Caco-2 (cell line): ENCODE data around the gene DOLPP1. TPM values are rescaled to one million over a fixed set of nuclear protein-coding genes. Genes with fewer than 3 reads are reported as not detected.

Source experiments
- BruUV-seq: library from RNA; stranded (reverse); fragments of 400-500 nt; replicated peaks from 2 replicates; lab custom pipeline; 2021; lab: Mats Ljungman, UMichigan
- CTCF ChIA-PET: fragments of 300-600 bp; sonication (Branson Sonifier 250); formaldehyde crosslinking; loops from one replicate; lab custom pipeline; 2022; ENCODE audit warnings: antibody characterized with exemption; lab: Charles Lee
- POLR2A ChIA-PET: fragments of 300-600 bp; sonication (Branson Sonifier 250); formaldehyde crosslinking; loops from one replicate; lab custom pipeline; 2022; ENCODE audit warnings: antibody characterized with exemption; lab: Charles Lee
- DNase-seq, 2 experiments: peaks; one replicate each; pipeline versions ENCODE4 v3.0.0 to v3.0.0-alpha.2; 2020 to 2022
- H3K27me3 ChIP-seq: replicated peaks from 2 replicates; pipeline ENCODE4 v1.6.0; 2011; ENCODE audit warnings: low read length; ENCODE audit not compliant: control insufficient read depth, insufficient read depth
- H3K36me3 ChIP-seq: 2 replicates; pipeline ENCODE4 v1.5.1; 2011; ENCODE audit warnings: low read length; ENCODE audit not compliant: control insufficient read depth, insufficient read depth
- H3K4me1 ChIP-seq: fragments of 250-450 bp; sonication (Bioruptor Pico); 2 replicates; pipeline ENCODE4 v1.5.1; 2020; ENCODE audit warnings: mild to moderate bottlenecking
- H3K4me3 ChIP-seq: 2 replicates; pipeline ENCODE4 v1.5.1; 2011; ENCODE audit warnings: low read depth, mild to moderate bottlenecking, control low read depth, low read length
- H3K9me3 ChIP-seq: fragments of 250-450 bp; sonication (Bioruptor Pico); 2 replicates; pipeline ENCODE4 v1.5.1; 2020; ENCODE audit warnings: mild to moderate bottlenecking, moderate library complexity
- H3K27ac Mint-ChIP-seq: one replicate; pipeline ENCODE4 v1.8.0; 2022; ENCODE audit warnings: mixed read lengths; ENCODE audit not compliant: unreplicated experiment
- H3K27me3 Mint-ChIP-seq: one replicate; pipeline ENCODE4 v1.8.0; 2022; ENCODE audit warnings: mixed read lengths; ENCODE audit not compliant: insufficient read depth, unreplicated experiment
- H3K36me3 Mint-ChIP-seq: one replicate; pipeline ENCODE4 v1.8.0; 2022; ENCODE audit warnings: mild to moderate bottlenecking, mixed read lengths; ENCODE audit not compliant: insufficient read depth, unreplicated experiment
- H3K4me1 Mint-ChIP-seq: one replicate; pipeline ENCODE4 v1.8.0; 2022; ENCODE audit warnings: low read depth, mixed read lengths; ENCODE audit not compliant: unreplicated experiment
- H3K4me3 Mint-ChIP-seq: one replicate; pipeline ENCODE4 v1.8.0; 2022; ENCODE audit warnings: mild to moderate bottlenecking, moderate library complexity, mixed read lengths; ENCODE audit not compliant: unreplicated experiment
- H3K9me3 Mint-ChIP-seq: one replicate; pipeline ENCODE4 v1.8.0; 2022; ENCODE audit warnings: mixed read lengths; ENCODE audit not compliant: unreplicated experiment
- intact Hi-C: fragments of 100-400 bp; cut with micrococcal nuclease; formaldehyde crosslinking; loops from one replicate; pipeline ENCODE4 v1.10.0; 2022; ENCODE audit not compliant: unreplicated experiment
- total RNA-seq: library from RNA; stranded (reverse); gene quantifications from 2 replicates; pipeline ENCODE4 v1.2.3, GENCODE V29; 2022
- TF ChIP-seq, protein P1 (sequence below), 2 experiments: fragments of 200-600 bp in 1 of 2; IDR thresholded peaks; 1 replicate in 1 of 2; 2 replicates in 1 of 2; pipeline versions ENCODE4 v1.5.1 to v1.8.0; 2011 to 2022; ENCODE audit warnings: antibody characterized with exemption in 1 of 2, control low read depth in 1 of 2, inconsistent platforms in 1 of 2, low read depth in 1 of 2, low read length in 1 of 2, mild to moderate bottlenecking in 1 of 2, moderate library complexity in 1 of 2; ENCODE audit not compliant: insufficient read depth in 1 of 2, severe bottlenecking in 1 of 2, unreplicated experiment in 1 of 2

The DOLPP1 gene
- total RNA-seq, 1 experiment from 2014 or later: 45.1 TPM

DNA sequence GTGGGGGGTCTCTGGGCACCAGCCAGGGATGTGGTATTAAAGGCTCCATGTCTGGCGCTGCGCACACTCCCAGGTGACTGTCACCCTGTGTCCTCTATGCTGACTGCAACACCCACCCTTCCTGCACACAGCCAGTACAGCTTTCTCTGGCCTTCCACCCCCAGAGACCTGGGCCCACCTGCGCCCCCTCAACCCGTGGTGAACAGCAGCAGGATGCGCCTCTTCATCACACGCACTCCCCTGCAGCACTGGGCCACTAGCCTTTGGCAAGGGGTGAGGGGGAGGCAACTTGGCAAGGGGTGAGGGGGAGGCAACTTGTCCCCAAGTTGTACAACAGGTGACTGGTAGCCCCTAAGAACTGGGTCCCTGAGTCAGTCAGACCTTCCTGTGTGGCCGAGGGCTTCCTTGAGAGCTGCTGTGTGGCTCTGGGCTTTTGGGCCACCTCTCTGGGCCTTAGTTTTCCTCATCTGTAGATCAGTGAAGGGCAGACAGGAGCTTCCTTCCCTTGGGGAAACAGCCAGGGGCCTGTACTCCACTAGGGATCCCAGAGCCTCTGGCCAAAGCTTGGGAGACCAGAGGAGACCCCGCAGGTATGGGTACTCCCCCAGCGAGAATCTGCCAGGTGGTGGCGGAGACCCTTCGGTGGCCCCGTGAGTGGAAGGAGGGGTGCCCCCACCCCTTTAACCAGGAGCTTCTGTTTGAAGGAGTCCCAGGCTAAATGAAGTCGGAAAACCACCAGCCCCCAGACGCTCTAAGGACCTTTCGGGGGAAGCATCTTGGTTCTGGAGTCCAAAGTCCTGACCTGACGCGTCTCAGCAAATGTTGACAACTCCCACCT is 25.2 kb downstream of the DOLPP1 start:
- no peak for DNase-seq
- CTCF ChIA-PET: no interaction called here

DNA sequence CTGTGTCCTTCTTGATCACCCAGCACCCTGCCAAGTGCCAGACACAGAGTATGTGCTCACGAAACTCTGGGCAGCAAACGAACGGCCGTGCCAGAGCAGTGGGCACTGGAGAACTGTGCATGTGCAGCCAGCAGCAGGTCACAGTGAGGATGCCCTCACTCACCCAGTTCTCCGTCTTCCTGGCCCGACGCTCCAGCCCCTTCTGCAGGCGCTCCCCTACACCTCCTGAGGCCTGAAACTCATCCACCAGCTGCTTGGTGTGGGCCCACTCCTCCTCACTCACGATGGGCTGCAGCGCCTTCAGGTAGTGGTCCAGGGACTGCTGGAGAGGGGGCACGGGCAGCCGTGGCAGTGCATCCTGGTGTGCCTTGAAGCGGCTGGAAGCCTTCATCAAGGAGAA is 26.7 kb downstream of the DOLPP1 start:
- no peaks in the 10 kb centered on the region for H3K27me3 ChIP-seq
- CTCF ChIA-PET: no interaction called here
- no peaks in the 10 kb centered on the region for H3K9me3 ChIP-seq
- Mint-ChIP-seq H3K4me1 (peaks cover 22% of the 10 kb centered on the region), H3K27me3 (no peaks in the 10 kb centered on the region), H3K27ac (no peak overlapping the region), H3K9me3 (no peaks in the 10 kb centered on the region), H3K36me3 (peaks cover 21% of the 10 kb centered on the region), H3K4me3 (no peak overlapping the region)
- peaks cover 12% of the 10 kb centered on the region for H3K4me1 ChIP-seq
- intact Hi-C loops: no loop called here
- TF ChIP-seq, protein P1, sequence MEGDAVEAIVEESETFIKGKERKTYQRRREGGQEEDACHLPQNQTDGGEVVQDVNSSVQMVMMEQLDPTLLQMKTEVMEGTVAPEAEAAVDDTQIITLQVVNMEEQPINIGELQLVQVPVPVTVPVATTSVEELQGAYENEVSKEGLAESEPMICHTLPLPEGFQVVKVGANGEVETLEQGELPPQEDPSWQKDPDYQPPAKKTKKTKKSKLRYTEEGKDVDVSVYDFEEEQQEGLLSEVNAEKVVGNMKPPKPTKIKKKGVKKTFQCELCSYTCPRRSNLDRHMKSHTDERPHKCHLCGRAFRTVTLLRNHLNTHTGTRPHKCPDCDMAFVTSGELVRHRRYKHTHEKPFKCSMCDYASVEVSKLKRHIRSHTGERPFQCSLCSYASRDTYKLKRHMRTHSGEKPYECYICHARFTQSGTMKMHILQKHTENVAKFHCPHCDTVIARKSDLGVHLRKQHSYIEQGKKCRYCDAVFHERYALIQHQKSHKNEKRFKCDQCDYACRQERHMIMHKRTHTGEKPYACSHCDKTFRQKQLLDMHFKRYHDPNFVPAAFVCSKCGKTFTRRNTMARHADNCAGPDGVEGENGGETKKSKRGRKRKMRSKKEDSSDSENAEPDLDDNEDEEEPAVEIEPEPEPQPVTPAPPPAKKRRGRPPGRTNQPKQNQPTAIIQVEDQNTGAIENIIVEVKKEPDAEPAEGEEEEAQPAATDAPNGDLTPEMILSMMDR (IDR thresholded peaks at IDR 0.05; ENCODE audit: insufficient read depth in 1 of 2, low read depth in 1 of 2, low read length in 1 of 2, severe bottlenecking in 1 of 2, unreplicated experiment in 1 of 2): no peak
- BruUV-seq: no TSS peak
- POLR2A ChIA-PET: interaction anchor here (0.6 kb wide), 2 partner anchors 21 to 872 kb away, joined by 6 to 15 read pairs; no protein-coding TSS in a partner anchor
- no peaks in the 10 kb centered on the region for H3K36me3 ChIP-seq
- DNase-seq: no peak
- no peak overlapping the region for H3K4me3 ChIP-seq

More for the DNA sequence above, 25.2 kb downstream of the DOLPP1 start:
- no TSS peak for BruUV-seq
- Histone ChIP-seq H3K9me3 (no peaks in the 10 kb centered on the region), H3K36me3 (no peaks in the 10 kb centered on the region), H3K27me3 (no peaks in the 10 kb centered on the region), H3K4me3 (no peak overlapping the region), H3K4me1 (peaks cover 12% of the 10 kb centered on the region)
- Mint-ChIP-seq H3K4me3 (no peak overlapping the region), H3K27me3 (no peaks in the 10 kb centered on the region), H3K36me3 (peaks cover 21% of the 10 kb centered on the region), H3K27ac (no peak overlapping the region), H3K9me3 (no peaks in the 10 kb centered on the region), H3K4me1 (peaks cover 22% of the 10 kb centered on the region)
- TF ChIP-seq, protein P1 (IDR thresholded peaks at IDR 0.05; ENCODE audit: insufficient read depth in 1 of 2, low read depth in 1 of 2, low read length in 1 of 2, severe bottlenecking in 1 of 2, unreplicated experiment in 1 of 2): no peak
- intact Hi-C loops: no loop called here
- POLR2A ChIA-PET: no interaction called here

DNA sequence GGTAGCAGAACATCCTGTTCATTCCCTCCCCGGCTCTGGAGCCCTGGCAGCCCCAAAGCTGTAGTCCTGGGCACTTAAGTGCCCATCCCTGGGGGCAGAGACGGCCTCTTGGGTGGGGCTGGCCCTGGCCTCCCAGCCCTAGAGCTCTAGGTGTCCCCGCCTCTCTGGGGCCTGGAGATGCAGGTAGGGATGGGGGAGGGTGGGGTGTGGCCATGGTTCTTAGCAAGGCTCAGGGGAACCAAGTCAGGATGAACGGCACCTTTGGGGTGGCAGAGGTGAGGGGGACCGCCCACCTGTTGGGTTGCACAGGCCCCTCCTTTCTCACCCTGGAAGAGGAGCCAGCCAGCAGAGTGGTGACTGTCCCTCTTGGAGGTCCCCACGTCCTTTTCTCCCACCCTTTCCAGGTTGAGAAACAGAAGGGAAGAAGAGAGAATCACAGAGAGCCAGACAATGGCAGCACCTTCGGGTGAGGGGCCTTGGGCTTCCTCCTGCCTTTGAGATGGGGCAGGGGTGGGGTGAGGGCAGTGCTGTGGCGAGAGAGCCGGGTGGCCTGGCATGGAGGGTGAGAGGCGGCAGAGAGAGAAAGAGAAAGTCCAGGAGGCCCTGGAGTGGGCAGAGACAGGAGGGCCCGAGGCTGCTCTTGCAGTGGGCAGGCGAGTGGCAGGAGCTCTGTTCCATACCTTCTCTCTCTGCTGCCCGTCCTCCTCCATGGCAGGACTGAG is 27.3 kb downstream of the DOLPP1 start:
- peak overlapping the region; percentile 27 for H3K4me3 Mint-ChIP-seq
- Histone ChIP-seq H3K36me3 (no peaks in the 10 kb centered on the region), H3K4me3 (no peak overlapping the region), H3K27me3 (no peaks in the 10 kb centered on the region), H3K4me1 (peaks cover 10% of the 10 kb centered on the region), H3K9me3 (no peaks in the 10 kb centered on the region)
- no peaks in the 10 kb centered on the region for H3K27me3 Mint-ChIP-seq
- no TSS peak for BruUV-seq
- TF ChIP-seq, protein P1 (IDR thresholded peaks at IDR 0.05; ENCODE audit: insufficient read depth in 1 of 2, low read depth in 1 of 2, low read length in 1 of 2, severe bottlenecking in 1 of 2, unreplicated experiment in 1 of 2): no peak
- peaks cover 22% of the 10 kb centered on the region for H3K4me1 Mint-ChIP-seq
- CTCF ChIA-PET: no interaction called here
- POLR2A ChIA-PET: interaction anchor here (0.6 kb wide), 1 partner anchor 20 kb away, joined by 6 read pairs; no protein-coding TSS in a partner anchor
- DNase-seq: no peak
- H3K36me3 Mint-ChIP-seq: peaks cover 21% of the 10 kb centered on the region
- H3K27ac Mint-ChIP-seq: no peak overlapping the region
- H3K9me3 Mint-ChIP-seq: no peaks in the 10 kb centered on the region
- intact Hi-C loops: no loop called here
